Heart left ventricle (tissue), 16 donors: ENCODE measurements around the gene C14orf180. TPM values are rescaled to one million over a fixed set of nuclear protein-coding genes. Genes with fewer than 3 reads are reported as not detected.

Experiments used
- ATAC-seq, 4 donors: fragments of 200-7000 bp; cut with Tn5 transposase; one replicate each; pipeline ENCODE4 v1.9.1; 2020 to 2022; ENCODE audit warnings: moderate library complexity in 4 of 4, mild to moderate bottlenecking in 3 of 4, moderate number of reproducible peaks in 1 of 4
- DNase-seq, 5 donors: peaks; one replicate each; pipeline ENCODE4 v3.0.0-alpha.2; 2020
- H3K27ac ChIP-seq, 12 donors: fragments of 200-600 bp; sonication (generic) in 4 of 12; one replicate each; pipeline versions ENCODE4 v1.5.0 to v1.8.0; 2016 to 2022; ENCODE audit warnings: mild to moderate bottlenecking in 2 of 12
- H3K27me3 ChIP-seq, 9 donors: fragments of 200-600 bp; sonication (generic) in 2 of 9; one replicate each; pipeline versions ENCODE4 v1.5.1 to v1.8.0; 2016 to 2022; ENCODE audit warnings: mild to moderate bottlenecking in 3 of 9
- H3K36me3 ChIP-seq, 9 donors: fragments of 200-600 bp; sonication (generic) in 2 of 9; one replicate each; pipeline versions ENCODE4 v1.5.0 to v1.8.0; 2018 to 2022; ENCODE audit warnings: mild to moderate bottlenecking in 2 of 9
- H3K4me1 ChIP-seq, 12 donors: fragments of 200-600 bp; sonication (generic) in 4 of 12; one replicate each; pipeline versions ENCODE4 v1.5.0 to v1.8.0; 2016 to 2022; ENCODE audit warnings: mild to moderate bottlenecking in 3 of 12
- H3K4me3 ChIP-seq, 12 donors: fragments of 200-600 bp; sonication (generic) in 4 of 12; one replicate each; pipeline versions ENCODE4 v1.5.0 to v1.8.0; 2017 to 2022; ENCODE audit warnings: mild to moderate bottlenecking in 9 of 12, moderate library complexity in 4 of 12
- H3K9me3 ChIP-seq, 12 donors: fragments of 200-600 bp; sonication (generic) in 4 of 12; one replicate each; pipeline versions ENCODE4 v1.5.0 to v1.8.0; 2016 to 2022; ENCODE audit warnings: mild to moderate bottlenecking in 1 of 12
- CTCF ChIP-seq, 12 donors: fragments of 200-600 bp; sonication (generic) in 4 of 12; IDR thresholded peaks; one replicate each; pipeline versions ENCODE4 v1.5.0 to v1.8.0; 2018 to 2022; ENCODE audit warnings: antibody characterized with exemption in 12 of 12, mild to moderate bottlenecking in 5 of 12
- POLR2A ChIP-seq, 2 donors: fragments of 450-650 bp; IDR thresholded peaks; one replicate each; pipeline ENCODE4 v1.6.1; 2017; ENCODE audit warnings: antibody characterized with exemption in 2 of 2, mild to moderate bottlenecking in 2 of 2, moderate library complexity in 2 of 2
- WGBS, 4 donors: extraction: QIAGEN DNeasy Blood & Tissue Kit in 2 of 4; methylation state at CpG; one replicate each; pipeline versions ENCODE4 v1.1.5 to v1.1.7; 2013 to 2018; 5-methylcytosine and 5-hydroxymethylcytosine counted together
- intact Hi-C, 10 donors: fragments of 100-400 bp; cut with DNase I; formaldehyde crosslinking; loops; one replicate each; pipeline versions ENCODE4 v1.11.1 to v1.14.2; 2022
- polyA plus RNA-seq, 2 donors: library from polyadenylated mRNA; stranded (reverse); fragments of 200-250 nt; gene quantifications; one replicate each; pipeline ENCODE4 v1.2.3, GENCODE V29; 2013
- total RNA-seq, 9 donors: library from RNA; depleted of rRNA in 2 of 9; stranded (reverse); fragments of >200 nt in 2 of 9; fragmentation: NEBNext Ultra II Directional in 3 of 9; extraction: Animal tissue kit (Norgen Biotek cat#: 25700) in 3 of 9; gene quantifications; one replicate each; pipeline versions ENCODE4 v1.1.0 to v1.2.4, GENCODE V29; 2016 to 2023
- donor health status: ischemic (EF 13 %, LVEDD 7.1; RV severe dilation, severe dysfunction).
- donor health status: healthy with polysubstance abuse.
- donor health status: DM: no; HTN: yes; CAD: no.
- donor health status: DM: no; HTN: no; CAD: no.
- donor health status: ischemic (EF 25% LVEDD 6.9; RV normal size, moderate dysfunction).
- donor health status: ischemic (EF 25% LVEDD 5.7; RV mildly dilated, moderate dysfunction).
- donor health status: healthy.
- donor health status: DM: yes; HTN: yes; CAD: no.
- donor health status: ischemic (EF 35%, LVEDD 5.7; RV mildly dilated, moderate dysfunction).
- donor health status: nonischemic (EF 11% LVEDD 7.7; RV severe dilation, severe dysfunction).
- donor health status: DM: yes; HTN: yes; CAD: no.
- donor health status: PGD.
- donor health status: ischemic (EF 29% LVEDD 5.4; RV normal size, mild dysfunction).
- donor health status: nonischemic (EF 23%, LVEDD 6.1; RV moderate dilation, normal function).

C14orf180 gene
- total and polyA plus RNA-seq, 11 donors: 11.1 to 170 (median 75.3) TPM

DNA sequence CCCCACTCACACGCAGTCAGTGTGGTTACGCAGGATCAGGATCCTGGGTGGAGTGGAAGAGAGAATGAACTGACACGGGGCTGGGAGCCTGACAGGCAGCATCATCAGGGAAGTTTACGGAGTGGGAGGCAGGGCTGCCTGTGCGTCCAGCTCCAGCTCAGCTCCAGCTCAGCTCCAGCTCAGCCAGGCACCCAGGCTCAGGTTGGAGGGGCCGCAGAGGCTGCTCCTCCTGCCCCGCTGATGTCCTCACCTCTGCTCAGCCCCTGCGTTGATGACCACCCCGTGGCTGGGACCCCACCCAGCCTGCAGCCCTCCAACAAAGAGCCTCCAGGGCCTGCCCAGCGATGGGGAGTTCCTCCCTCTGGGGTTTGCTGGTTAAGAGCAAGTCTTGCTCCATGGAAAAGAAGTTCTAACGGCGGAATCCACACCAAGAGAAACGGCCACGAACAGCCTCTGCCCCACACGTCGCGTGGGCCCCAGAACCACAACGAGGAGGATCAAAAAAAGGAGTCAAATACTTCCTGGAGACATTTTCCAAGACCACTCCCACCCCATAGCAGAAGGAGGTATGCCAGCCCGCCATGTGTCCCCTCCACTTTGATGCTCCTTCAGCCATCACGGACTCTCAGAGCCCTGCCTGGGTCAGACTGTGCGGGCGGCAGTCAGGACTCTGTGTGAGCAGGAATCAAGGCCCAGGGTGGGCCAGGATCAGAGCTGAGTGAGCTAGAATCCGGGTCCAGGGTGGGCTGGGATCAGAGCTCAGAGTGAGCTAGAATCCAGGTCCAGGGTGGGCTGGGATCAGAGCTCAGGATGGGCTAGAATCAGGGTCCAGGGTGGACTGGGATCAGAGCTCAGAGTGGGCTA, 17.7 kb upstream of the C14orf180 start:
- DNase-seq: peak in 2 of 5 donors; percentile 24 to 48
- H3K27me3 ChIP-seq: peaks cover 0 to 26% (median 0%) of the 10 kb centered on the region in 9 donors

GRCh38 chr14:104562606-104563005, 17.0 kb upstream of the C14orf180 start:
- Histone ChIP-seq H3K27me3 (peaks cover 0 to 33% (median 4%) of the 10 kb centered on the region in 9 donors), H3K27ac (no peak overlapping the region), H3K4me3 (no peak overlapping the region), H3K4me1 (peaks cover 0 to 23% (median 12%) of the 10 kb centered on the region in 12 donors), H3K9me3 (no peaks in the 10 kb centered on the region), H3K36me3 (no peaks in the 10 kb centered on the region)
- no peak for ATAC-seq
- 86 to 93% (median 88%) methylated on average over 4 to 5 of the region's 5 CpGs for WGBS, 4 donors
- intact Hi-C loops: loop anchor here in 9 of 10 donors (2.0 to 10.0 kb wide), 7 partner anchors 75 to 485 kb away; partner anchors contain the start of gene KIF26A (in 1 of the 9)
- TF ChIP-seq CTCF (IDR thresholded peaks at IDR 0.05): no peak
- TF ChIP-seq POLR2A (IDR thresholded peaks at IDR 0.05): no peak
- DNase-seq: peak in 3 of 5 donors; percentile 17 to 48 (median 19)

More for the DNA sequence above, 17.7 kb upstream of the C14orf180 start:
- Histone ChIP-seq H3K4me1 (peaks cover 0 to 23% (median 12%) of the 10 kb centered on the region in 12 donors), H3K36me3 (no peaks in the 10 kb centered on the region), H3K9me3 (no peaks in the 10 kb centered on the region), H3K27ac (no peak overlapping the region), H3K4me3 (no peak overlapping the region)
- intact Hi-C loops: loop anchor here in 9 of 10 donors (2.0 to 10.0 kb wide), 7 partner anchors 75 to 485 kb away; partner anchors contain the start of gene KIF26A (in 1 of the 9)
- no peak for TF ChIP-seq POLR2A (IDR thresholded peaks at IDR 0.05)
- TF ChIP-seq CTCF (IDR thresholded peaks at IDR 0.05): no peak
- ATAC-seq: no peak
- 80 to 84% (median 81%) methylated on average over 19 to 23 of the region's 23 CpGs for WGBS, 4 donors

GRCh38 chr14:104563191-104563741, 16.3 kb upstream of the C14orf180 start:
- intact Hi-C loops: loop anchor here in 9 of 10 donors (2.0 to 10.0 kb wide), 7 partner anchors 74 to 486 kb away; partner anchors contain the start of gene KIF26A (in 1 of the 9)
- no peak overlapping the region for H3K27ac ChIP-seq
- peaks cover 0 to 40% (median 4%) of the 10 kb centered on the region in 9 donors for H3K27me3 ChIP-seq
- ATAC-seq: peak in 1 of 4 donors; percentile 10
- WGBS, 4 donors: 50 to 63% (median 53%) methylated on average over 9 to 15 of the region's 15 CpGs
- TF ChIP-seq CTCF (IDR thresholded peaks at IDR 0.05) (no peak), POLR2A (IDR thresholded peaks at IDR 0.05) (no peak)
- DNase-seq: peak in 2 of 5 donors; percentile 23 to 44
- peaks cover 0 to 23% (median 12%) of the 10 kb centered on the region in 12 donors for H3K4me1 ChIP-seq
- no peaks in the 10 kb centered on the region for H3K9me3 ChIP-seq
- no peaks in the 10 kb centered on the region for H3K36me3 ChIP-seq
- no peak overlapping the region for H3K4me3 ChIP-seq
